ENCODE results near the gene LRR1.

DNA sequence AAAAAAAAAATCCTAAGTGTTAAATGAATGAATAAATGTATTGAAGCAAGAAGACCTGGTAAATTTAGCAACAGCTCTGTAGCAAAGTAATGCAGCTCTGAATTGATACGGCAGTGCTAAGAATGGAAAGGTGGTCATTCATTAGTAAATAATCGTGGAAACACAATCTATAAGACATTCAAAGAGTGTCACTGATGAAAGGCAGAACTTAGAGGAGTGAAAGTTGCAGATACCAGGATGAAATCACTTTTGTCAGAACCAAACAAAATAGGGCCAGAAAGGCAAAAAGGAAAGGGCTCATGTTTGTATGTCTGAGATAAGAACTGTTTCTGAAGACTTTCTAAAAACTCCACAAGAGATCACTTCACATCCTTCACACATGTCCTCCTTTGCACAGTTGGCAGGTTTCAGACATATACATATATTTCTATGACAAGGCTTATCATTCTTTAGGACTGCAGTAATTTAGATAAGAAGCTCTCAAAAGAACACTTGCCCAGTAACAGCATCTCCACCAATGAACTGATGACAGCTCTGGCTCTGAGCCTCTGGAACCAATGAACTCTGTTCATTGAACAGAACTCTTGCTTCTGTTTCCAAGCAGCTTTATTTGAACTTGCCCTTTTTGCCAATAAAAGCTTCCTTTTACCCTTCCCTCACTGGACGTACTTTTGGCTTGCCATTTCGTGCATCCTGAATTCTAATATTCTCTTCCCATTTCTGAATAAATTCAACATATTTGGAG, 4.2 kb upstream of the LRR1 start:
- TF ChIP-seq CTCF (conservative IDR thresholded peaks at IDR 0.05), result no peak
- TF ChIP-seq EZH2 (IDR thresholded peaks at IDR 0.05; ENCODE audit: low read depth), result no peak

Measured in PC-9 (cell line).